ENCODE data around the gene DSPP. TPM values are rescaled to one million over a fixed set of nuclear protein-coding genes. Genes with fewer than 3 reads are reported as not detected.
A peak's percentile ranks its signal among the peaks of the same experiment; 100 is the strongest.
"Not testable (repeated sequence)": the region's sequence is repeated elsewhere in the genome, so short reads cannot be mapped to it uniquely, and the experiment has no call there.

DSPP gene
- not detected in 2 replicates for total RNA-seq

GRCh38 chr4:87608229-87608628 lies at the start of gene DSPP:
Gene DSPP (plus strand): TSS chr4:87608529. CDS start chr4:87610909, 2,380 bp downstream.
- H3K9me3 Mint-ChIP-seq: no peaks in the 10 kb centered on the region
- no peak within 1 kb of the TSS for H3K27ac Mint-ChIP-seq
- H3K4me3 Mint-ChIP-seq: no peak within 1 kb of the TSS
- H3K36me3 Mint-ChIP-seq (ENCODE audit: low read depth): no peaks in the 10 kb centered on the region
- intact Hi-C loops (cut with micrococcal nuclease): no loop called here
- no peaks in the 10 kb centered on the region for H3K4me1 Mint-ChIP-seq (ENCODE audit: low read depth)
- no peaks in the 10 kb centered on the region for H3K27me3 Mint-ChIP-seq (ENCODE audit: insufficient read depth)
- DNase-seq (ENCODE audit: low spot score): no peak

GRCh38 chr4:87559090-87559837 lies 49.1 kb upstream of the DSPP start:
- H3K9me3 Mint-ChIP-seq: no peaks in the 10 kb centered on the region
- H3K36me3 Mint-ChIP-seq (ENCODE audit: low read depth): no peaks in the 10 kb centered on the region
- H3K4me1 Mint-ChIP-seq (ENCODE audit: low read depth): peaks cover 14% of the 10 kb centered on the region
- peak; percentile 19 for DNase-seq (ENCODE audit: low spot score)
- intact Hi-C loops (cut with micrococcal nuclease): no loop called here
- H3K27ac Mint-ChIP-seq: no peak overlapping the region
- H3K27me3 Mint-ChIP-seq (ENCODE audit: insufficient read depth): peaks cover 5% of the 10 kb centered on the region
- peak overlapping the region; percentile 7 for H3K4me3 Mint-ChIP-seq

GRCh38 chr4:87560802-87561201 lies 47.5 kb upstream of the DSPP start:
- Mint-ChIP-seq H3K27me3 (ENCODE audit: insufficient read depth) (peaks cover 5% of the 10 kb centered on the region), H3K4me1 (ENCODE audit: low read depth) (peaks cover 14% of the 10 kb centered on the region), H3K4me3 (no peak overlapping the region), H3K27ac (no peak overlapping the region), H3K36me3 (ENCODE audit: low read depth) (no peaks in the 10 kb centered on the region), H3K9me3 (no peaks in the 10 kb centered on the region)
- intact Hi-C loops (cut with micrococcal nuclease): no loop called here
- DNase-seq (ENCODE audit: low spot score): no peak

GRCh38 chr4:87565746-87566145 lies 42.6 kb upstream of the DSPP start:
- intact Hi-C loops (cut with micrococcal nuclease): no loop called here
- Mint-ChIP-seq H3K36me3 (ENCODE audit: low read depth) (no peaks in the 10 kb centered on the region), H3K27me3 (ENCODE audit: insufficient read depth) (peaks cover 2% of the 10 kb centered on the region), H3K4me3 (no peak overlapping the region), H3K9me3 (no peaks in the 10 kb centered on the region), H3K4me1 (ENCODE audit: low read depth) (peaks cover under 1% of the 10 kb centered on the region), H3K27ac (no peak overlapping the region)
- no peak for DNase-seq (ENCODE audit: low spot score)

DNA sequence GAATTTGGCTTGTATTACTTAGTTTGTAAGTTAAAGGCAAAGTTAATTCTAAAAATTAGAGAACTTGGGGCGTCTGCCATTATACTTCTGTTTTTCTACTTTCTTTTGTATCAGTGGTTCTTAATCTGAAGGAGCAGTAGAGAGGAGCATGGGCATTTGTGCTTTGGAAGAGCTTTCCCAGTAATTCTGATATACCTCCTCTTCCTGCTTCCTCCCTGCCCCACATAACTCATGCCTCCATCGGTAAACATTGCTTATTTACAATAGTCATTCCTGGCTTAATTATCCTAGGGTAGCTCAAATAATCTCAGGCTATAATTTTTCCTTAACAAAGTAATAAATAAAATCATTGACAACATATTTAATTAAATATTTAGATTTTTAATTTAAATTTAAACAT lies 42.1 kb upstream of the DSPP start:
- H3K27me3 Mint-ChIP-seq (ENCODE audit: insufficient read depth): peaks cover 2% of the 10 kb centered on the region
- no peaks in the 10 kb centered on the region for H3K4me1 Mint-ChIP-seq (ENCODE audit: low read depth)
- H3K4me3 Mint-ChIP-seq: no peak overlapping the region
- H3K36me3 Mint-ChIP-seq (ENCODE audit: low read depth): no peaks in the 10 kb centered on the region
- intact Hi-C loops (cut with micrococcal nuclease): no loop called here
- no peak overlapping the region for H3K27ac Mint-ChIP-seq
- no peaks in the 10 kb centered on the region for H3K9me3 Mint-ChIP-seq
- no peak for DNase-seq (ENCODE audit: low spot score)

DNA sequence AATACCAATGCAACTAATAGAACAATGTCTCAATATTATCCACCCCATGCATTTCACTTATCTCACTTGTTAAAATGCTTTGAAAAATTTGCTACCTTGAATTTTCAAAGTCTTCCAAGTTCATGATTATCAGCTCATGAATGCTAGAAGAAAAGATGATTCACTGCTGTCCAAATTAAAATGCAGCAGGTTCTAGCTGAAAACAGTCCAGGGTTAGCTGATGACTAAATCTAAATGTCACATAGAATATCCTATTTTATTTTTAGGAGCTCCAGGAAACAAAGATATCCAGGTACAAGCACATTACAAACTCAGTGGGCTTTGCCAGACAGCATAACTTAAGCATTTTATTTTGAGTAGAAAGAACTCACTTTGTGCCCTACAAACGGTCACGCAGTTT lies 41.1 kb upstream of the DSPP start:
- Mint-ChIP-seq H3K9me3 (no peaks in the 10 kb centered on the region), H3K4me3 (no peak overlapping the region), H3K4me1 (ENCODE audit: low read depth) (no peaks in the 10 kb centered on the region), H3K27me3 (ENCODE audit: insufficient read depth) (peaks cover 2% of the 10 kb centered on the region), H3K27ac (no peak overlapping the region), H3K36me3 (ENCODE audit: low read depth) (no peaks in the 10 kb centered on the region)
- intact Hi-C loops (cut with micrococcal nuclease): no loop called here
- no peak for DNase-seq (ENCODE audit: low spot score)

GRCh38 chr4:87570290-87570805 lies 38.0 kb upstream of the DSPP start:
- DNase-seq (ENCODE audit: low spot score): no peak
- intact Hi-C loops (cut with micrococcal nuclease): no loop called here
- H3K27ac Mint-ChIP-seq: no peak overlapping the region
- no peaks in the 10 kb centered on the region for H3K9me3 Mint-ChIP-seq
- no peaks in the 10 kb centered on the region for H3K36me3 Mint-ChIP-seq (ENCODE audit: low read depth)
- H3K4me1 Mint-ChIP-seq (ENCODE audit: low read depth): no peaks in the 10 kb centered on the region
- H3K27me3 Mint-ChIP-seq (ENCODE audit: insufficient read depth): peaks cover 4% of the 10 kb centered on the region
- no peak overlapping the region for H3K4me3 Mint-ChIP-seq

GRCh38 chr4:87574376-87574775 lies 34.0 kb upstream of the DSPP start:
- H3K27ac Mint-ChIP-seq; H3K36me3 Mint-ChIP-seq (ENCODE audit: low read depth); H3K4me1 Mint-ChIP-seq (ENCODE audit: low read depth); H3K4me3 Mint-ChIP-seq; H3K27me3 Mint-ChIP-seq (ENCODE audit: insufficient read depth); intact Hi-C loops (cut with micrococcal nuclease); DNase-seq (ENCODE audit: low spot score); H3K9me3 Mint-ChIP-seq: not testable (repeated sequence)

DNA sequence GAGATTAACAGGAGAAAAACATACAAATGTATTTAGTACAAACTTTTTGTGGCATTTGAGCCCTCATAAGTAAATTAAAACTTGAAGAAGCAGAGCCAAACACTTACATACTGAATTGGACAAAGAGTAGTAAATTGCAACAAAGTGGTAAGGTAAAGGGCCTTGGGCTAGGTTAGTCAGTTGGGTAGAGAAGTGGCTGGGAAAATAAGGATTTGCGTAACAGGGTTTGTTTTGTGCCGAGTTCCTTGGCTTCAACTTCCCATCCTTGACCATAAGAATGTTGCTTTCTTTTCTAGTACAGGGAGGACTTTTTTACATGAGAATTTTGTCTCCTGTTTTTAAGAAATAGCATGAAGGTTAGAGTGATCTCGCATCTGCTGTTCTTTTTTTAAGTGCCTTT lies 33.3 kb upstream of the DSPP start:
- H3K27ac Mint-ChIP-seq: no peak overlapping the region
- H3K4me1 Mint-ChIP-seq (ENCODE audit: low read depth): no peaks in the 10 kb centered on the region
- no peak overlapping the region for H3K4me3 Mint-ChIP-seq
- H3K36me3 Mint-ChIP-seq (ENCODE audit: low read depth): no peaks in the 10 kb centered on the region
- DNase-seq (ENCODE audit: low spot score): no peak
- H3K9me3 Mint-ChIP-seq: no peaks in the 10 kb centered on the region
- peaks cover 2% of the 10 kb centered on the region for H3K27me3 Mint-ChIP-seq (ENCODE audit: insufficient read depth)
- intact Hi-C loops (cut with micrococcal nuclease): no loop called here

- intact Hi-C loops (cut with micrococcal nuclease): no loop called here
- Mint-ChIP-seq H3K9me3 (no peaks in the 10 kb centered on the region), H3K4me3 (no peak overlapping the region)
Measured at GRCh38 chr4:87575408-87575807, 32.9 kb upstream of the DSPP start.

GRCh38 chr4:87575983-87576382 lies 32.3 kb upstream of the DSPP start:
- DNase-seq (ENCODE audit: low spot score): no peak
- Mint-ChIP-seq H3K9me3 (no peaks in the 10 kb centered on the region), H3K4me1 (ENCODE audit: low read depth) (no peaks in the 10 kb centered on the region), H3K36me3 (ENCODE audit: low read depth) (no peaks in the 10 kb centered on the region), H3K27ac (no peak overlapping the region), H3K4me3 (no peak overlapping the region), H3K27me3 (ENCODE audit: insufficient read depth) (peaks cover 2% of the 10 kb centered on the region)
- intact Hi-C loops (cut with micrococcal nuclease): no loop called here

More at GRCh38 chr4:87575408-87575807, 32.9 kb upstream of the DSPP start:
- Mint-ChIP-seq H3K36me3 (ENCODE audit: low read depth) (no peaks in the 10 kb centered on the region), H3K4me1 (ENCODE audit: low read depth) (no peaks in the 10 kb centered on the region), H3K27ac (no peak overlapping the region), H3K27me3 (ENCODE audit: insufficient read depth) (peaks cover 2% of the 10 kb centered on the region)
- DNase-seq (ENCODE audit: low spot score): no peak

DNA sequence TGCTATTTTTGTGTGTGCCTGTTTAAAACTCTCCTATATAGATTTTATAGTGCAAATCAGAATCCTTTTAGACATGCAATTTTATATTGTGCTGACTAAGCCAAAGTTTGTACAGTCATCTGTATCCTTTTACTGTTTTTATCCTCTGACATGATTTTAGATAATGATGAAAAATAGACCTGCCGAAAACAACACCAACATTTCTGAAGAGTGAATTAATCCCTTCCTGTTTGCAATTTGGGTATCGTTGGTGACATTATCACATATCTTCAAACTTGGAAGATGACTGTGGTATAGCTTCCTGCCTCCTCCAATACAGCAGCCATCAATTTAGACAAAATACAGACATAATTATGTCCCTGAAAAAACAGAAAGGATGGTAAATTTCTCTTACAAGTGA lies 28.9 kb upstream of the DSPP start:
- Mint-ChIP-seq H3K4me1 (ENCODE audit: low read depth) (no peaks in the 10 kb centered on the region), H3K27ac (no peak overlapping the region), H3K27me3 (ENCODE audit: insufficient read depth) (no peaks in the 10 kb centered on the region), H3K9me3 (no peaks in the 10 kb centered on the region), H3K4me3 (no peak overlapping the region), H3K36me3 (ENCODE audit: low read depth) (no peaks in the 10 kb centered on the region)
- no peak for DNase-seq (ENCODE audit: low spot score)
- intact Hi-C loops (cut with micrococcal nuclease): no loop called here

DNA sequence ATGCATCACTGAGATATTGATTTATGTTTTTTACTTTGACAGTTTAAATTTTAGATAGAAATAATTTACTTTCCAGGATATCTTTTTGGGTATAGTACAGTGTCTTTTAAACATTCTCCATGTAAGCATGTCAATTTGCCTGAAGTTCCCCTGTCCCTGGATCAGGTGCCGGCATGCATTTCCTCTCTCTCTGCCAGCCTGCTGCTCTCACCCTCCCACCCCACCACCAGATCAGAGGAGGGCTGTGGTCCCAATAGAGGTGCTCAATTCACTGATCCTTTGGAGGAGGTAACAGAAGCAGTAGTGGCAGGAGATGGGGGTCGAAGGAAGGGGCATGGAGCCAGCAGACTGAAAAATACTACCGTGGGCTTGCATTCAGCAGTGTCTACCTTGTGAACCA lies 28.3 kb upstream of the DSPP start:
- DNase-seq (ENCODE audit: low spot score): no peak
- Mint-ChIP-seq H3K36me3 (ENCODE audit: low read depth) (no peaks in the 10 kb centered on the region), H3K4me3 (no peak overlapping the region), H3K9me3 (no peaks in the 10 kb centered on the region), H3K4me1 (ENCODE audit: low read depth) (no peaks in the 10 kb centered on the region), H3K27me3 (ENCODE audit: insufficient read depth) (no peaks in the 10 kb centered on the region), H3K27ac (no peak overlapping the region)
- intact Hi-C loops (cut with micrococcal nuclease): no loop called here
